ENCODE results near the gene C2orf42. TPM values are rescaled to one million over a fixed set of nuclear protein-coding genes. Genes with fewer than 3 reads are reported as not detected.

The C2orf42 gene
- total RNA-seq, result 15.1 and 23.6 TPM in 2 replicates

GRCh38 chr2:70190418-70191243 lies at the start of gene C2orf42:
Gene C2orf42, minus strand, starts transcription at chr2:70191019. Its CDS starts 9,034 bp downstream, at chr2:70181985.

Other genes starting within 250 kb of the C2orf42 start
- gene ASPRV1, start 229.4 kb downstream of the C2orf42 start, total RNA-seq, result under 0.01 and 0.18 TPM in 2 replicates
- 96.6 and 101 TPM in 2 replicates for gene PCBP1, start 103.5 kb downstream of the C2orf42 start, total RNA-seq
- 35.7 and 47.3 TPM in 2 replicates for gene TIA1, start 57.6 kb upstream of the C2orf42 start, total RNA-seq
- 42.4 and 46.1 TPM in 2 replicates for gene PCYOX1, start 67.1 kb upstream of the C2orf42 start, total RNA-seq
- gene SNRPG, start 102.7 kb upstream of the C2orf42 start, total RNA-seq, result 193 and 210 TPM in 2 replicates
- gene FAM136A, start 111.0 kb upstream of the C2orf42 start, total RNA-seq, result 34.3 and 44.5 TPM in 2 replicates